Neural progenitor cell (in vitro differentiated cells): Measurements from ENCODE around the gene CCDC18. TPM values are rescaled to one million over a fixed set of nuclear protein-coding genes. Genes with fewer than 3 reads are reported as not detected.
"Not testable (repeated sequence)": the region's sequence is repeated elsewhere in the genome, so short reads cannot be mapped to it uniquely, and the experiment has no call there.

Experiments used
- DNase-seq: peaks from one replicate; pipeline ENCODE4 v3.0.0-alpha.2; 2016; ENCODE audit warnings: low spot score
- H2AFZ ChIP-seq: fragments of 200-600 bp; sonication (generic); replicated peaks from 2 replicates; pipeline ENCODE4 v1.6.1; 2016; ENCODE audit warnings: antibody characterized with exemption
- H3F3A ChIP-seq: fragments of 200-600 bp; sonication (generic); 2 replicates; pipeline ENCODE4 v1.6.1; 2016; ENCODE audit warnings: antibody characterized with exemption, low read depth
- H3K27ac ChIP-seq: fragments of 200-600 bp; sonication (generic); 2 replicates; pipeline ENCODE4 v1.5.1; 2016; ENCODE audit warnings: mild to moderate bottlenecking
- H3K27me3 ChIP-seq: fragments of 200-600 bp; sonication (generic); 2 replicates; pipeline ENCODE4 v1.6.1; 2016; ENCODE audit warnings: mild to moderate bottlenecking, moderate library complexity
- H3K36me3 ChIP-seq: fragments of 200-600 bp; sonication (generic); 2 replicates; pipeline ENCODE4 v1.5.1; 2016
- H3K4me1 ChIP-seq: fragments of 200-600 bp; sonication (generic); 2 replicates; pipeline ENCODE4 v1.6.1; 2016; ENCODE audit warnings: mixed run types
- H3K4me2 ChIP-seq: fragments of 200-600 bp; sonication (generic); 2 replicates; pipeline ENCODE4 v1.6.1; 2016
- H3K4me3 ChIP-seq: fragments of 200-600 bp; sonication (generic); 2 replicates; pipeline ENCODE4 v1.5.1; 2016
- H3K79me2 ChIP-seq: fragments of 200-600 bp; sonication (generic); 2 replicates; pipeline ENCODE4 v1.6.1; 2016; ENCODE audit warnings: low read depth
- H3K9ac ChIP-seq: fragments of 200-600 bp; sonication (generic); 2 replicates; pipeline ENCODE4 v1.6.1; 2016
- H3K9me3 ChIP-seq: fragments of 200-600 bp; sonication (generic); 2 replicates; pipeline ENCODE4 v1.5.1; 2016; ENCODE audit warnings: low read depth
- H4K20me1 ChIP-seq: fragments of 200-600 bp; sonication (generic); 2 replicates; pipeline ENCODE4 v1.6.1; 2016; ENCODE audit warnings: low read depth
- H3K27ac Mint-ChIP-seq: 3 replicates; pipeline ENCODE4 v1.8.0; 2021; ENCODE audit warnings: mixed read lengths
- H3K27me3 Mint-ChIP-seq: 2 replicates; pipeline ENCODE4 v1.8.0; 2022; ENCODE audit warnings: low read depth, mild to moderate bottlenecking, inconsistent platforms, moderate library complexity, mixed read lengths; ENCODE audit not compliant: insufficient read depth
- H3K36me3 Mint-ChIP-seq: 3 replicates; pipeline ENCODE4 v1.8.0; 2021; ENCODE audit warnings: mixed read lengths
- H3K4me1 Mint-ChIP-seq: 3 replicates; pipeline ENCODE4 v1.8.0; 2021; ENCODE audit warnings: mixed read lengths
- H3K4me3 Mint-ChIP-seq: 3 replicates; pipeline ENCODE4 v1.8.0; 2021; ENCODE audit warnings: mild to moderate bottlenecking, moderate library complexity, mixed read lengths
- H3K9me3 Mint-ChIP-seq: 3 replicates; pipeline ENCODE4 v1.8.0; 2020; ENCODE audit warnings: mixed read lengths
- EZH2 ChIP-seq: fragments of 200-600 bp; sonication (generic); IDR thresholded peaks from 2 replicates; pipeline ENCODE4 v1.6.1; 2017; ENCODE audit warnings: antibody characterized with exemption, mild to moderate bottlenecking, moderate library complexity
- EZH2phosphoT487 ChIP-seq: fragments of 200-600 bp; sonication (generic); IDR thresholded peaks from 2 replicates; pipeline ENCODE4 v1.6.1; 2017; ENCODE audit warnings: antibody characterized with exemption
- total RNA-seq: library from RNA; depleted of rRNA; stranded (reverse); fragments of >200 nt; gene quantifications from 2 replicates; pipeline ENCODE4 v1.2.3, GENCODE V29; 2015; ENCODE audit warnings: low replicate concordance
- TF ChIP-seq, protein P1 (sequence below): fragments of 200-600 bp; sonication (generic); IDR thresholded peaks from 2 replicates; pipeline ENCODE4 v1.5.1; 2017; ENCODE audit warnings: antibody characterized with exemption, mild to moderate bottlenecking

The CCDC18 gene
- total RNA-seq, 1 donor from 2014 or later = 54.4 TPM

DNA sequence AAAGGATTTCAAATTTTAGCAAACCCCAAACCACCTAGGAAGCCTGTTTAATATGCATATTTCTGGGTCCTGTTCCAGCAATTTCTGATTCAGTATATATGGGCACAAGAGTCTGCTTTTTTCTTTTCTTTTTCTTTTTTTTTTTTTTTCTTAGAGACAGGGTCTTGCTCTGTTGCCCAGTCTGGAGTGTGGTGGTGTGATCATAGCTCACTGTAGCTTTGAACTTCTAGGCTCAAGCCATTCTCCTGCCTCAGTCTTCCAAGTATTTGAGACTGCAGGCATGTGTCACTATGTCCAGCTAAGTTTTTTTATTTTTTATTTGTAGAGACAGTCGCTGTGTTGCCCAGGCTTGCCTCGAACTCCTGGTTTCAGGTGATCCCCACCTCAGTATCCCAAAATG lies 34.8 kb downstream of the CCDC18 start:
- Histone ChIP-seq H3K9me3 (no peaks in the 10 kb centered on the region), H3K4me1 (no peaks in the 10 kb centered on the region), H3K9ac (no peak overlapping the region), H3K4me2 (no peak overlapping the region), H3K4me3 (no peak overlapping the region), H3K27ac (no peak overlapping the region), H4K20me1 (no peaks in the 10 kb centered on the region), H3K27me3 (no peaks in the 10 kb centered on the region), H3K79me2 (no peaks in the 10 kb centered on the region), H3K36me3 (peaks cover 27% of the 10 kb centered on the region), H2AFZ (no peak overlapping the region), H3F3A (no peaks in the 10 kb centered on the region)
- no peak overlapping the region for H3K4me3 Mint-ChIP-seq
- H3K4me1 Mint-ChIP-seq = no peaks in the 10 kb centered on the region
- TF ChIP-seq EZH2 (no peak), EZH2phosphoT487 (no peak)
- TF ChIP-seq, protein P1, sequence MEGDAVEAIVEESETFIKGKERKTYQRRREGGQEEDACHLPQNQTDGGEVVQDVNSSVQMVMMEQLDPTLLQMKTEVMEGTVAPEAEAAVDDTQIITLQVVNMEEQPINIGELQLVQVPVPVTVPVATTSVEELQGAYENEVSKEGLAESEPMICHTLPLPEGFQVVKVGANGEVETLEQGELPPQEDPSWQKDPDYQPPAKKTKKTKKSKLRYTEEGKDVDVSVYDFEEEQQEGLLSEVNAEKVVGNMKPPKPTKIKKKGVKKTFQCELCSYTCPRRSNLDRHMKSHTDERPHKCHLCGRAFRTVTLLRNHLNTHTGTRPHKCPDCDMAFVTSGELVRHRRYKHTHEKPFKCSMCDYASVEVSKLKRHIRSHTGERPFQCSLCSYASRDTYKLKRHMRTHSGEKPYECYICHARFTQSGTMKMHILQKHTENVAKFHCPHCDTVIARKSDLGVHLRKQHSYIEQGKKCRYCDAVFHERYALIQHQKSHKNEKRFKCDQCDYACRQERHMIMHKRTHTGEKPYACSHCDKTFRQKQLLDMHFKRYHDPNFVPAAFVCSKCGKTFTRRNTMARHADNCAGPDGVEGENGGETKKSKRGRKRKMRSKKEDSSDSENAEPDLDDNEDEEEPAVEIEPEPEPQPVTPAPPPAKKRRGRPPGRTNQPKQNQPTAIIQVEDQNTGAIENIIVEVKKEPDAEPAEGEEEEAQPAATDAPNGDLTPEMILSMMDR = no peak
- H3K36me3 Mint-ChIP-seq = peaks cover 40% of the 10 kb centered on the region
- H3K27ac Mint-ChIP-seq = no peak overlapping the region
- no peak for DNase-seq
- no peaks in the 10 kb centered on the region for H3K9me3 Mint-ChIP-seq
- no peaks in the 10 kb centered on the region for H3K27me3 Mint-ChIP-seq

DNA sequence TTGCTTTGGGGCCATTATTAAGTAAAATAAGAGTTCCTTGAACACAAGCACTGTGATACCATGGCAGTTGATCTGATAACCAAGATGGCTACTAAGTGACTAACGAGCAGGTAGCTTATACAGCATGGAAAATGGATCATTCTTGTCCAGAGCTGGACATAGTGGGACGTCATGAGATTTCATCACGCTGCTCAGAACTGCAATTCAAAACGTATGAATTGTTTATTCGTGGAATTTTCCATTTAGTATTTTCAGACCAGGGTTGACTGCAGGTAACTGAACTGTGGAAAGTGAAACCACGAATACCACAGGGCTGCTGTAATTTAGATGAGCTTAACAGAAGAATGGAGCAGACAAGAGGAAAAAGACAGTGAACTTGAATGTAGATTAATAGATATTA lies 38.9 kb downstream of the CCDC18 start:
- H3K9ac ChIP-seq = no peak overlapping the region
- no peak overlapping the region for H3K4me3 Mint-ChIP-seq
- no peak overlapping the region for H3K4me2 ChIP-seq
- H4K20me1 ChIP-seq = no peaks in the 10 kb centered on the region
- TF ChIP-seq EZH2phosphoT487 = no peak
- no peak for TF ChIP-seq EZH2
- TF ChIP-seq, protein P1 = no peak
- no peak overlapping the region for H3K27ac ChIP-seq
- peaks cover 21% of the 10 kb centered on the region for H3K36me3 ChIP-seq
- no peaks in the 10 kb centered on the region for H3K27me3 Mint-ChIP-seq
- no peak overlapping the region for H3K27ac Mint-ChIP-seq
- no peaks in the 10 kb centered on the region for H3K4me1 ChIP-seq
- no peaks in the 10 kb centered on the region for H3F3A ChIP-seq
- H2AFZ ChIP-seq = no peak overlapping the region
- no peaks in the 10 kb centered on the region for H3K9me3 Mint-ChIP-seq
- DNase-seq = no peak
- H3K36me3 Mint-ChIP-seq = peaks cover 38% of the 10 kb centered on the region
- no peak overlapping the region for H3K4me3 ChIP-seq
- no peaks in the 10 kb centered on the region for H3K4me1 Mint-ChIP-seq
- no peaks in the 10 kb centered on the region for H3K9me3 ChIP-seq
- H3K27me3 ChIP-seq = no peaks in the 10 kb centered on the region
- no peaks in the 10 kb centered on the region for H3K79me2 ChIP-seq

DNA sequence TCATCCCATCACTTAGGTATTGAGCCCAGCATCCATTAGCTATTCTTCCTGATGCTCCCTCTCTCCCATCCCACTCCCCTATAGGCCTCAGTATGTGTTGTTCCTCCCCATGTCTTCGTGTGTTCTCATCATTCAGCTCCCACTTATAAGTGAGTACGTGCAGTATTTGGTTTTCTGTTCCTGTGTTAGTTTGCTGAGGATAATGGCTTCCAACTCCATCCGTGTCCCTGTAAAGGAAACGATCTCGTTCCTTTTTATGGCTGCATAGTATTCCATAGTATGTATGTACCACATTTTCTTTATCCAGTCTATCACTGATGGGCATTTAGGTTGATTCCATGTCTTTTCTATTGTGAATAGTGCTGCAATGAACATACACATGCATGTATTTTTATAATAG lies 40.2 kb downstream of the CCDC18 start:
- not testable (repeated sequence) for H3F3A ChIP-seq, DNase-seq, H3K9me3 ChIP-seq, H3K27ac Mint-ChIP-seq, H3K9ac ChIP-seq, H4K20me1 ChIP-seq, H3K9me3 Mint-ChIP-seq, H3K4me1 Mint-ChIP-seq, H3K27ac ChIP-seq, H3K4me3 ChIP-seq, H3K27me3 Mint-ChIP-seq, H3K4me3 Mint-ChIP-seq, H2AFZ ChIP-seq, H3K79me2 ChIP-seq, H3K4me2 ChIP-seq, H3K27me3 ChIP-seq, H3K4me1 ChIP-seq
- peaks cover 41% of the 10 kb centered on the region for H3K36me3 Mint-ChIP-seq
- H3K36me3 ChIP-seq = peaks cover 17% of the 10 kb centered on the region

DNA sequence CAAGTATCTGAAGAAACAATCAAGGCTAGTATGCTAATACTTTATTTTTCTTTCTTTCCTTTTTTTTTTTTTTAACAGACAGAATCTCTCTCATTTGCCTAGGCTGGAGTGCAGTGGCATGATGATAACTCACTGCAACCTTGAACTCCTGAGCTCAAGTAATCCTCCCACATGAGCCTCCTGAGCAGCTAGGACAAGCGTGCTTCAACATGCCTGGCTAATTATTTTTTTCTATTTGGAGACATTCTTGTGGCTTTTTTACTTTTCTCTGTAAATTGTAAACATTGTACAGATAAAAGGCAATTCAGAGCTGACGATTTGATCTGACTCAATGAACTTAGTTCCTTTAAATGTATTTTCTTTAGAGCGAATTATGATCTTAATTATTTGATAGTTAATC lies 41.4 kb downstream of the CCDC18 start:
- DNase-seq = no peak
- Histone ChIP-seq H3K4me2 (no peak overlapping the region), H3K9ac (no peak overlapping the region), H3K9me3 (no peaks in the 10 kb centered on the region), H3K79me2 (no peaks in the 10 kb centered on the region), H3K4me1 (no peaks in the 10 kb centered on the region), H3K27ac (no peak overlapping the region), H3K4me3 (no peak overlapping the region), H3F3A (no peaks in the 10 kb centered on the region), H2AFZ (no peak overlapping the region), H3K36me3 (peaks cover 9% of the 10 kb centered on the region), H3K27me3 (no peaks in the 10 kb centered on the region), H4K20me1 (no peaks in the 10 kb centered on the region)
- no peak overlapping the region for H3K27ac Mint-ChIP-seq
- peaks cover 43% of the 10 kb centered on the region for H3K36me3 Mint-ChIP-seq
- TF ChIP-seq, protein P1 = no peak
- TF ChIP-seq EZH2phosphoT487 (no peak), EZH2 (no peak)
- no peak overlapping the region for H3K4me3 Mint-ChIP-seq
- H3K9me3 Mint-ChIP-seq = no peaks in the 10 kb centered on the region
- no peaks in the 10 kb centered on the region for H3K27me3 Mint-ChIP-seq
- H3K4me1 Mint-ChIP-seq = no peaks in the 10 kb centered on the region
